Measurements from ENCODE around the gene EPM2AIP1. TPM values are rescaled to one million over a fixed set of nuclear protein-coding genes. Genes with fewer than 3 reads are reported as not detected.
"Not testable (repeated sequence)": the region's sequence is repeated elsewhere in the genome, so short reads cannot be mapped to it uniquely, and the experiment has no call there.

The EPM2AIP1 gene
- polyA plus RNA-seq (2011; rRNA removed): 11.0 and 15.3 TPM in 2 replicates
- 15.6 and 21.2 TPM in 2 replicates for polyA minus RNA-seq (2011; rRNA and poly(A)+ RNA removed)

DNA sequence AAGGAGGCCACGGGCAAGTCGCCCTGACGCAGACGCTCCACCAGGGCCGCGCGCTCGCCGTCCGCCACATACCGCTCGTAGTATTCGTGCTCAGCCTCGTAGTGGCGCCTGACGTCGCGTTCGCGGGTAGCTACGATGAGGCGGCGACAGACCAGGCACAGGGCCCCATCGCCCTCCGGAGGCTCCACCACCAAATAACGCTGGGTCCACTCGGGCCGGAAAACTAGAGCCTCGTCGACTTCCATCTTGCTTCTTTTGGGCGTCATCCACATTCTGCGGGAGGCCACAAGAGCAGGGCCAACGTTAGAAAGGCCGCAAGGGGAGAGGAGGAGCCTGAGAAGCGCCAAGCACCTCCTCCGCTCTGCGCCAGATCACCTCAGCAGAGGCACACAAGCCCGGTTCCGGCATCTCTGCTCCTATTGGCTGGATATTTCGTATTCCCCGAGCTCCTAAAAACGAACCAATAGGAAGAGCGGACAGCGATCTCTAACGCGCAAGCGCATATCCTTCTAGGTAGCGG, at the start of gene EPM2AIP1:
TSS of gene EPM2AIP1 (minus strand) at position 326 of the 520 bp plus-strand sequence. CDS start at position 272, 54 bp downstream.
- TF ChIP-seq, protein P1, sequence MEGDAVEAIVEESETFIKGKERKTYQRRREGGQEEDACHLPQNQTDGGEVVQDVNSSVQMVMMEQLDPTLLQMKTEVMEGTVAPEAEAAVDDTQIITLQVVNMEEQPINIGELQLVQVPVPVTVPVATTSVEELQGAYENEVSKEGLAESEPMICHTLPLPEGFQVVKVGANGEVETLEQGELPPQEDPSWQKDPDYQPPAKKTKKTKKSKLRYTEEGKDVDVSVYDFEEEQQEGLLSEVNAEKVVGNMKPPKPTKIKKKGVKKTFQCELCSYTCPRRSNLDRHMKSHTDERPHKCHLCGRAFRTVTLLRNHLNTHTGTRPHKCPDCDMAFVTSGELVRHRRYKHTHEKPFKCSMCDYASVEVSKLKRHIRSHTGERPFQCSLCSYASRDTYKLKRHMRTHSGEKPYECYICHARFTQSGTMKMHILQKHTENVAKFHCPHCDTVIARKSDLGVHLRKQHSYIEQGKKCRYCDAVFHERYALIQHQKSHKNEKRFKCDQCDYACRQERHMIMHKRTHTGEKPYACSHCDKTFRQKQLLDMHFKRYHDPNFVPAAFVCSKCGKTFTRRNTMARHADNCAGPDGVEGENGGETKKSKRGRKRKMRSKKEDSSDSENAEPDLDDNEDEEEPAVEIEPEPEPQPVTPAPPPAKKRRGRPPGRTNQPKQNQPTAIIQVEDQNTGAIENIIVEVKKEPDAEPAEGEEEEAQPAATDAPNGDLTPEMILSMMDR (IDR thresholded peaks at IDR 0.05; ENCODE audit: low read depth, low read length): no peak; the same call in none of the 2 replicates
- peak within 1 kb of the TSS; percentile 91 for H3K4me3 ChIP-seq (ENCODE audit: low read depth, low read length)
- ChIA-PET POLR2A (interaction anchor here (0.7 to 1.2 kb wide), 5 partner anchors 10 to 298 kb away, joined by 3 to 6 read pairs (median 3); no protein-coding TSS in a partner anchor), CTCF (interaction anchor here (0.6 to 3.5 kb wide), 6 partner anchors 34 to 975 kb away, joined by 3 to 22 read pairs (median 4); no protein-coding TSS in a partner anchor)
- no peak for DNase-seq (ENCODE audit: low read depth, low spot score)
- no peaks in the 10 kb centered on the region for H3K27me3 ChIP-seq (ENCODE audit: control insufficient read depth, insufficient read depth, low read length)
- H3K27ac ChIP-seq (ENCODE audit: low read depth, low read length): peak within 1 kb of the TSS; percentile 99
- no peaks in the 10 kb centered on the region; the same call in 1 of the 2 replicates for H3K9me3 ChIP-seq (ENCODE audit: control insufficient read depth, insufficient read depth, low read length)

DNA sequence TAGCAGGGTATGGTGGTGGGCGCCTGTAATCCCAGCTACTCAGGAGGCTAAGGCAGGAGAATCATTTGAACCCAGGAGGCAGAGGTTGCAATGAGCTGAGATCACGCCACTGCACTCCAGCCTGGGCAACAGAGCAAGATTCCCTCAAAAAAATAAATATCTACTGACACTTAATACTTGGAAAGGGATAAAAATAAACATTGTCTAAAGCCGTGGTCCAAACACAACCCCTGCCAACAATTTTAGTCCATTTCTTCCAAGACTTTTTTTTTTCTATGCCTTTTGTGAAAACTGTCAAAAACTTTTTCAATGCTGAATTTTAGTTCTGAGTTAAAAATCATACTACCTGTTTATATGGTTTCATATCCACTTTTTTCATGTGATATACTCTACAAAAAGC, 49.8 kb upstream of the EPM2AIP1 start:
- H3K27me3 ChIP-seq (ENCODE audit: control insufficient read depth, insufficient read depth, low read length); DNase-seq (ENCODE audit: low read depth, low spot score); H3K27ac ChIP-seq (ENCODE audit: low read depth, low read length); H3K4me3 ChIP-seq (ENCODE audit: low read depth, low read length); POLR2A ChIA-PET; CTCF ChIA-PET; H3K9me3 ChIP-seq (ENCODE audit: control insufficient read depth, insufficient read depth, low read length): not testable (repeated sequence)

- Histone ChIP-seq H3K27ac (ENCODE audit: low read depth, low read length) (no peak overlapping the region), H3K4me3 (ENCODE audit: low read depth, low read length) (no peak overlapping the region), H3K9me3 (ENCODE audit: control insufficient read depth, insufficient read depth, low read length) (no peaks in the 10 kb centered on the region), H3K27me3 (ENCODE audit: control insufficient read depth, insufficient read depth, low read length) (no peaks in the 10 kb centered on the region)
- CTCF ChIA-PET: no interaction called here
- no peak for DNase-seq (ENCODE audit: low read depth, low spot score)
- TF ChIP-seq, protein P1 (IDR thresholded peaks at IDR 0.05; ENCODE audit: low read depth, low read length): no peak
- POLR2A ChIA-PET: no interaction called here
These were observed 48.7 kb upstream of the EPM2AIP1 start for GRCh38 chr3:37041546-37042195.

DNA sequence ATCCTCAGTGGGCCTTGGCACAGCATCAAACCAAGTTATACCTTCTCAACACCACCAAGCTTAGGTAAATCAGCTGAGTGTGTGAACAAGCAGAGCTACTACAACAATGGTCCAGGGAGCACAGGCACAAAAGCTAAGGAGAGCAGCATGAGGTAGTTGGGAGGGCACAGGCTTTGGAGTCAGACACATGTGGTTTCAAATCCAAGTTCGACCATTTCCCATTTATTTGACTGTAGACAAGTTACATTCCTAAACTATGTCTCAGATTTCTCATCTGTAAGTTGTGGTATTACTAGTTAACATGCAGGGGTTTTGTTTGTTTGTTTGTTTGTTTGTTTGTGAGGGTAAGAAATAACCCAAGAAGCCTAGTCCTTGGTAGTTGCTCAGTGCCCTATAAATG, 47.3 kb upstream of the EPM2AIP1 start:
- TF ChIP-seq, protein P1 (IDR thresholded peaks at IDR 0.05; ENCODE audit: low read depth, low read length): no peak
- POLR2A ChIA-PET: no interaction called here
- CTCF ChIA-PET: no interaction called here
- Histone ChIP-seq H3K27me3 (ENCODE audit: control insufficient read depth, insufficient read depth, low read length) (no peaks in the 10 kb centered on the region), H3K27ac (ENCODE audit: low read depth, low read length) (no peak overlapping the region), H3K4me3 (ENCODE audit: low read depth, low read length) (no peak overlapping the region), H3K9me3 (ENCODE audit: control insufficient read depth, insufficient read depth, low read length) (peaks cover 5% of the 10 kb centered on the region)
- DNase-seq (ENCODE audit: low read depth, low spot score): no peak

DNA sequence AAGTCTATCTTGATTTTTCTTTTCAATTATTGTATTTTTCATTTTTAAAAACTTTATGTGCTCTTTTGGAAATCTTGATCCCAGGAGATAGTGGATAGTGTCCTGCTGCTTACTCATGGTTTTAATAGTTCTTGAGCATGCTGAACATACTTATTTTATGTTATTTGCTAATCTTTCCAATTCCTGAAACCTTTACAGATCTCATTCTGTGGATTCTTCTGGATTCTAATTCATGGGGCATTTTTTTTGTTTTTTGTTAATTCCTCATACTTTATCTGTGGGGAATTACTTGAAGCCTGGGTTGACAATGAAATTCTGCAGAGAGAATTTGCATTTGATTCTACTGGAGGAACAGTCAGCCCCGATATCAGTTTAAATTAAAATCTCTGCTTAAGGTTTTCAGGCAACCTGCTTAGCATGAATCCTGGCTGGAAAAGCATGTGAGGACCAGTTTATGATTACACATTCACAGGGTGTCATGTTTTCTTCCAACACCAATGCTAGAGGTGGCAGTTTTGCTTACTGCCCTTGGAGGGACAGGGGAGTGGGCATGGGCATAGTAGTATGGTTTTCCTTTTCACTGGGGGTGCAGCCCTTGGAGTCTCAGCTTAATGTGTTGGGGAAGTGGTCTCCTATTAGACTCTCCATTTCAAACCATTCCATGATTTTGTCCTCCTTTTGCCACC, 46.4 kb upstream of the EPM2AIP1 start:
- peaks cover 5% of the 10 kb centered on the region for H3K9me3 ChIP-seq (ENCODE audit: control insufficient read depth, insufficient read depth, low read length)
- no peak overlapping the region for H3K27ac ChIP-seq (ENCODE audit: low read depth, low read length)
- ChIA-PET POLR2A (no interaction called here), CTCF (interaction anchor here (0.6 kb wide), 1 partner anchor 167 kb away, joined by 3 read pairs; no protein-coding TSS in a partner anchor)
- no peak for DNase-seq (ENCODE audit: low read depth, low spot score)
- TF ChIP-seq, protein P1 (IDR thresholded peaks at IDR 0.05; ENCODE audit: low read depth, low read length): no peak
- H3K27me3 ChIP-seq (ENCODE audit: control insufficient read depth, insufficient read depth, low read length): no peaks in the 10 kb centered on the region
- no peak overlapping the region for H3K4me3 ChIP-seq (ENCODE audit: low read depth, low read length)
